ENCODE data around the gene PIK3CD. TPM values are rescaled to one million over a fixed set of nuclear protein-coding genes. Genes with fewer than 3 reads are reported as not detected.

PIK3CD gene
- total RNA-seq, 1 experiment from 2014 or later = 23.1 TPM

Other genes starting within 250 kb of the PIK3CD start
- gene SLC25A33, start 112.3 kb upstream of the PIK3CD start, total RNA-seq (2021) = 8.8 to 9.3 TPM (median 9.2 TPM) in 3 replicates
- gene TMEM201, start 62.8 kb upstream of the PIK3CD start, total RNA-seq (2021) = 25.9 to 30.4 TPM (median 26.7 TPM) in 3 replicates
- 119 to 128 TPM (median 124 TPM) in 3 replicates for gene CLSTN1, start 172.2 kb downstream of the PIK3CD start, total RNA-seq (2021)